IPS DF 4.7 (cell line): ENCODE measurements around the gene SPDL1.

ENCODE experiments used
- DNase-seq: peaks from one replicate; pipeline ENCODE4 v3.0.0-alpha.2; 2013; ENCODE audit warnings: low spot score; ENCODE audit errors: extremely low read depth

Gene SPDL1

GRCh38 chr5:169629847-169630548, 46.4 kb downstream of the SPDL1 start:
- DNase-seq: no peak

GRCh38 chr5:169631360-169631759, 47.8 kb downstream of the SPDL1 start:
- no peak for DNase-seq

- no peak for DNase-seq
Measured at GRCh38 chr5:169632946-169633345, 49.4 kb downstream of the SPDL1 start.

- no peak for DNase-seq
Measured at GRCh38 chr5:169634606-169635005, 51.0 kb downstream of the SPDL1 start.

- no peak for DNase-seq
Measured at GRCh38 chr5:169635936-169636335, 52.4 kb downstream of the SPDL1 start.

- no peak for DNase-seq
Measured at GRCh38 chr5:169636477-169637084, 53.0 kb downstream of the SPDL1 start.

- DNase-seq: no peak
Measured at GRCh38 chr5:169637085-169637548, 53.5 kb downstream of the SPDL1 start, which contains the start of gene DOCK2. Gene DOCK2 (plus strand): TSS chr5:169637275. CDS start chr5:169637327, 52 bp downstream.

- DNase-seq: no peak
Measured at GRCh38 chr5:169637549-169638121, 54.1 kb downstream of the SPDL1 start.

- DNase-seq: no peak
Measured at GRCh38 chr5:169641253-169641652, 57.7 kb downstream of the SPDL1 start.

GRCh38 chr5:169646856-169647255, 63.3 kb downstream of the SPDL1 start:
- DNase-seq: no peak

GRCh38 chr5:169647566-169647965, 64.0 kb downstream of the SPDL1 start:
- no peak for DNase-seq

- DNase-seq: no peak
Measured at GRCh38 chr5:169648725-169649310, 65.2 kb downstream of the SPDL1 start.

- no peak for DNase-seq
Measured at GRCh38 chr5:169649486-169649885, 65.9 kb downstream of the SPDL1 start.

GRCh38 chr5:169650701-169651331, 67.2 kb downstream of the SPDL1 start:
- no peak for DNase-seq

- DNase-seq: no peak
Measured at GRCh38 chr5:169651526-169651925, 68.0 kb downstream of the SPDL1 start.

- no peak for DNase-seq
Measured at GRCh38 chr5:169652057-169652456, 68.5 kb downstream of the SPDL1 start.

GRCh38 chr5:169653091-169653490, 69.5 kb downstream of the SPDL1 start:
- no peak for DNase-seq
